Head of caudate nucleus (tissue), 42 donors: ENCODE data around the gene SARM1.

Experiments used
- DNase-seq, 42 donors: peaks; one replicate each; pipeline versions ENCODE4 v3.0.0 to v3.0.0-alpha.2; 2020 to 2021; ENCODE audit warnings: mixed read lengths in 7 of 42
- intact Hi-C: fragments of 100-400 bp; cut with DNase I; formaldehyde crosslinking; loops from one replicate; pipeline ENCODE4 v1.15.0; 2022

The SARM1 gene

GRCh38 chr17:28386391-28386790, 14.9 kb downstream of the SARM1 start:
- intact Hi-C loops = no loop called here
- DNase-seq = no peak

GRCh38 chr17:28388106-28388505, 16.6 kb downstream of the SARM1 start:
- intact Hi-C loops = no loop called here
- peak in 1 of 42 donors; percentile 10 for DNase-seq

GRCh38 chr17:28390141-28390540, 18.6 kb downstream of the SARM1 start:
- intact Hi-C loops = no loop called here
- no peak for DNase-seq

GRCh38 chr17:28390563-28390962, 19.1 kb downstream of the SARM1 start:
- intact Hi-C loops = no loop called here
- no peak for DNase-seq

- no peak for DNase-seq
- intact Hi-C loops = no loop called here
Observed at GRCh38 chr17:28390984-28391383, 19.5 kb downstream of the SARM1 start.

GRCh38 chr17:28391401-28391800, 19.9 kb downstream of the SARM1 start:
- intact Hi-C loops = no loop called here
- no peak for DNase-seq

GRCh38 chr17:28392491-28392890, 21.0 kb downstream of the SARM1 start:
- no peak for DNase-seq
- intact Hi-C loops = no loop called here

GRCh38 chr17:28394337-28395116, 23.0 kb downstream of the SARM1 start:
- intact Hi-C loops = no loop called here
- DNase-seq = no peak

- DNase-seq = no peak
- intact Hi-C loops = no loop called here
Observed at GRCh38 chr17:28395426-28395825, 23.9 kb downstream of the SARM1 start.

- intact Hi-C loops = no loop called here
- no peak for DNase-seq
Observed at GRCh38 chr17:28395968-28396367, 24.5 kb downstream of the SARM1 start.

GRCh38 chr17:28396635-28397239, 25.2 kb downstream of the SARM1 start:
- no peak for DNase-seq
- intact Hi-C loops = no loop called here

GRCh38 chr17:28397275-28397674, 25.8 kb downstream of the SARM1 start:
- no peak for DNase-seq

GRCh38 chr17:28397687-28398279, 26.3 kb downstream of the SARM1 start:
- intact Hi-C loops = no loop called here
- no peak for DNase-seq

More at GRCh38 chr17:28397275-28397674, 25.8 kb downstream of the SARM1 start:
- intact Hi-C loops = no loop called here

- intact Hi-C loops = no loop called here
- DNase-seq = no peak
Observed at GRCh38 chr17:28398280-28398981, 26.9 kb downstream of the SARM1 start.

GRCh38 chr17:28399808-28400207, 28.3 kb downstream of the SARM1 start:
- no peak for DNase-seq
- intact Hi-C loops = no loop called here

- intact Hi-C loops = no loop called here
- no peak for DNase-seq
Observed at GRCh38 chr17:28402224-28402630, 30.7 kb downstream of the SARM1 start.

GRCh38 chr17:28402844-28403243, 31.4 kb downstream of the SARM1 start:
- peak in 1 of 42 donors; percentile 20 for DNase-seq
- intact Hi-C loops = no loop called here

- DNase-seq = no peak
Observed at GRCh38 chr17:28404007-28404406, 32.5 kb downstream of the SARM1 start.

GRCh38 chr17:28404461-28404811, 32.9 kb downstream of the SARM1 start:
- intact Hi-C loops = no loop called here
- no peak for DNase-seq

More at GRCh38 chr17:28404007-28404406, 32.5 kb downstream of the SARM1 start:
- intact Hi-C loops = no loop called here
